ENCODE data around the gene AATF.

- TF ChIP-seq GATA2 (IDR thresholded peaks at IDR 0.05; ENCODE audit: low read depth, low read length): no peak
- no peak for TF ChIP-seq GATA3 (IDR thresholded peaks at IDR 0.05; ENCODE audit: low read depth, low read length)
These were observed 138.2 kb downstream of the AATF start for GRCh38 chr17:37086948-37087347.

Data from SH-SY5Y (cell line).